SK-N-SH treated with all-trans-retinoic acid at 6 μM for 48 hours (cell line): Measurements from ENCODE around the gene GPC6.

Source experiments
- ATAC-seq: fragments of 200-7000 bp; cut with Tn5 transposase; 3 replicates; pipeline ENCODE4 v1.9.1; 2020; ENCODE audit warnings: mild to moderate bottlenecking, moderate library complexity
- ARNTL ChIP-seq: fragments of 450-650 bp; formaldehyde crosslinking; IDR thresholded peaks from 2 replicates; pipeline ENCODE4 v1.5.0; 2020; ENCODE audit warnings: low read depth, mild to moderate bottlenecking, moderate library complexity, borderline replicate concordance
- BACH2 ChIP-seq: fragments of 250-450 bp; sonication (Bioruptor Pico); IDR thresholded peaks from 2 replicates; pipeline ENCODE4 v1.9.0; 2021; ENCODE audit warnings: mild to moderate bottlenecking, borderline replicate concordance
- CSDC2 ChIP-seq: fragments of 250-450 bp; sonication (Bioruptor Pico); IDR thresholded peaks from 2 replicates; pipeline ENCODE4 v1.5.0; 2020; ENCODE audit warnings: mild to moderate bottlenecking, moderate library complexity
- CSRNP3 ChIP-seq: fragments of 250-450 bp; sonication (Bioruptor Pico); IDR thresholded peaks from 2 replicates; pipeline ENCODE4 v1.5.1; 2021; ENCODE audit warnings: mild to moderate bottlenecking, moderate library complexity
- ESRRG ChIP-seq: fragments of 250-450 bp; sonication (Bioruptor Pico); IDR thresholded peaks from 2 replicates; pipeline ENCODE4 v1.6.1; 2021; ENCODE audit warnings: mild to moderate bottlenecking
- GLIS3 ChIP-seq: fragments of 250-450 bp; sonication (Bioruptor Pico); IDR thresholded peaks from 2 replicates; pipeline ENCODE4 v1.5.0; 2020; ENCODE audit warnings: mild to moderate bottlenecking, moderate library complexity
- ISL1 ChIP-seq: fragments of 250-450 bp; sonication (Bioruptor Pico); IDR thresholded peaks from 2 replicates; pipeline ENCODE4 v2.1.2; 2022; ENCODE audit warnings: mild to moderate bottlenecking, moderate library complexity
- OSR1 ChIP-seq: fragments of 250-450 bp; sonication (Bioruptor Pico); IDR thresholded peaks from 2 replicates; pipeline ENCODE4 v1.8.0; 2022; ENCODE audit warnings: moderate library complexity, mild to moderate bottlenecking, inconsistent platforms
- PATZ1 ChIP-seq: fragments of 250-450 bp; sonication (Bioruptor Pico); IDR thresholded peaks from 2 replicates; pipeline ENCODE4 v1.8.0; 2020; ENCODE audit warnings: mild to moderate bottlenecking, moderate library complexity, borderline replicate concordance
- PPARA ChIP-seq: fragments of 250-450 bp; sonication (Bioruptor Pico); IDR thresholded peaks from 2 replicates; pipeline ENCODE4 v1.5.0; 2020; ENCODE audit warnings: mild to moderate bottlenecking, borderline replicate concordance
- RARB ChIP-seq: fragments of 250-450 bp; sonication (Bioruptor Pico); IDR thresholded peaks from 2 replicates; pipeline ENCODE4 v1.8.0; 2021; ENCODE audit warnings: mild to moderate bottlenecking, moderate library complexity
- SNAI2 ChIP-seq: fragments of 250-450 bp; sonication (Bioruptor Pico); IDR thresholded peaks from 2 replicates; pipeline ENCODE4 v1.5.0; 2020; ENCODE audit warnings: mild to moderate bottlenecking, moderate library complexity
- TCF4 ChIP-seq: fragments of 250-450 bp; sonication (Bioruptor Pico); IDR thresholded peaks from 2 replicates; pipeline ENCODE4 v1.8.0; 2021; ENCODE audit warnings: mild to moderate bottlenecking, moderate library complexity, borderline replicate concordance
- TOX ChIP-seq: fragments of 250-450 bp; sonication (Bioruptor Pico); IDR thresholded peaks from 2 replicates; pipeline ENCODE4 v1.8.0; 2021; ENCODE audit warnings: mild to moderate bottlenecking, moderate library complexity, borderline replicate concordance
- ZC3H10 ChIP-seq: fragments of 250-450 bp; sonication (Bioruptor Pico); IDR thresholded peaks from 2 replicates; pipeline ENCODE4 v1.5.1; 2021; ENCODE audit warnings: mild to moderate bottlenecking, moderate library complexity
- ZFP3 ChIP-seq: fragments of 250-450 bp; sonication (Bioruptor Pico); IDR thresholded peaks from 2 replicates; pipeline ENCODE4 v1.5.0; 2020; ENCODE audit warnings: mild to moderate bottlenecking, moderate library complexity
- ZFP30 ChIP-seq: fragments of 450-650 bp; formaldehyde crosslinking; IDR thresholded peaks from 2 replicates; pipeline ENCODE4 v1.5.0; 2022; ENCODE audit warnings: mild to moderate bottlenecking, moderate library complexity
- ZNF565 ChIP-seq: fragments of 450-650 bp; formaldehyde crosslinking; conservative IDR thresholded peaks from 2 replicates; pipeline ENCODE4 v1.5.0; 2020; ENCODE audit warnings: low read depth, mild to moderate bottlenecking, moderate library complexity
- ZNF70 ChIP-seq: fragments of 450-650 bp; formaldehyde crosslinking; IDR thresholded peaks from 2 replicates; pipeline ENCODE4 v1.5.0; 2020; ENCODE audit warnings: mild to moderate bottlenecking, moderate library complexity
- ZNF8 ChIP-seq: fragments of 450-650 bp; formaldehyde crosslinking; IDR thresholded peaks from 2 replicates; pipeline ENCODE4 v1.5.0; 2020; ENCODE audit warnings: mild to moderate bottlenecking, moderate library complexity
- TF ChIP-seq, protein P1 (sequence below): fragments of 250-450 bp; sonication (Bioruptor Pico); IDR thresholded peaks from 2 replicates; pipeline ENCODE4 v1.8.0; 2021; ENCODE audit warnings: low read depth, mild to moderate bottlenecking, moderate library complexity, borderline replicate concordance
- TF ChIP-seq, protein P2 (sequence below): fragments of 250-450 bp; sonication (Bioruptor Pico); IDR thresholded peaks from 2 replicates; pipeline ENCODE4 v1.5.0; 2020; ENCODE audit warnings: mild to moderate bottlenecking, moderate library complexity

The GPC6 gene

GRCh38 chr13:93460005-93460404, 233.4 kb downstream of the GPC6 start:
- TF ChIP-seq ZFP30 (CRISPR knock-in tag), result no peak
- TF ChIP-seq BACH2 (CRISPR knock-in tag), result no peak
- TF ChIP-seq, protein P1, sequence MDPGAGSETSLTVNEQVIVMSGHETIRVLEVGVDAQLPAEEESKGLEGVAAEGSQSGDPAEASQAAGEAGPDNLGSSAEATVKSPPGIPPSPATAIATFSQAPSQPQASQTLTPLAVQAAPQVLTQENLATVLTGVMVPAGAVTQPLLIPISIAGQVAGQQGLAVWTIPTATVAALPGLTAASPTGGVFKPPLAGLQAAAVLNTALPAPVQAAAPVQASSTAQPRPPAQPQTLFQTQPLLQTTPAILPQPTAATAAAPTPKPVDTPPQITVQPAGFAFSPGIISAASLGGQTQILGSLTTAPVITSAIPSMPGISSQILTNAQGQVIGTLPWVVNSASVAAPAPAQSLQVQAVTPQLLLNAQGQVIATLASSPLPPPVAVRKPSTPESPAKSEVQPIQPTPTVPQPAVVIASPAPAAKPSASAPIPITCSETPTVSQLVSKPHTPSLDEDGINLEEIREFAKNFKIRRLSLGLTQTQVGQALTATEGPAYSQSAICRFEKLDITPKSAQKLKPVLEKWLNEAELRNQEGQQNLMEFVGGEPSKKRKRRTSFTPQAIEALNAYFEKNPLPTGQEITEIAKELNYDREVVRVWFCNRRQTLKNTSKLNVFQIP, result no peak
- TF ChIP-seq ZNF8 (CRISPR knock-in tag), result no peak
- TF ChIP-seq ISL1, result no peak; the same call in 1 of the 2 replicates
- TF ChIP-seq ESRRG, result no peak
- TF ChIP-seq CSDC2 (CRISPR knock-in tag), result no peak
- no peak for TF ChIP-seq ZC3H10 (CRISPR knock-in tag)
- TF ChIP-seq TCF4 (CRISPR knock-in tag), result no peak
- TF ChIP-seq CSRNP3, result no peak
- TF ChIP-seq PPARA (CRISPR knock-in tag), result no peak
- no peak for TF ChIP-seq ZFP3 (CRISPR knock-in tag)
- no peak for TF ChIP-seq ARNTL (CRISPR knock-in tag)
- TF ChIP-seq, protein P2, sequence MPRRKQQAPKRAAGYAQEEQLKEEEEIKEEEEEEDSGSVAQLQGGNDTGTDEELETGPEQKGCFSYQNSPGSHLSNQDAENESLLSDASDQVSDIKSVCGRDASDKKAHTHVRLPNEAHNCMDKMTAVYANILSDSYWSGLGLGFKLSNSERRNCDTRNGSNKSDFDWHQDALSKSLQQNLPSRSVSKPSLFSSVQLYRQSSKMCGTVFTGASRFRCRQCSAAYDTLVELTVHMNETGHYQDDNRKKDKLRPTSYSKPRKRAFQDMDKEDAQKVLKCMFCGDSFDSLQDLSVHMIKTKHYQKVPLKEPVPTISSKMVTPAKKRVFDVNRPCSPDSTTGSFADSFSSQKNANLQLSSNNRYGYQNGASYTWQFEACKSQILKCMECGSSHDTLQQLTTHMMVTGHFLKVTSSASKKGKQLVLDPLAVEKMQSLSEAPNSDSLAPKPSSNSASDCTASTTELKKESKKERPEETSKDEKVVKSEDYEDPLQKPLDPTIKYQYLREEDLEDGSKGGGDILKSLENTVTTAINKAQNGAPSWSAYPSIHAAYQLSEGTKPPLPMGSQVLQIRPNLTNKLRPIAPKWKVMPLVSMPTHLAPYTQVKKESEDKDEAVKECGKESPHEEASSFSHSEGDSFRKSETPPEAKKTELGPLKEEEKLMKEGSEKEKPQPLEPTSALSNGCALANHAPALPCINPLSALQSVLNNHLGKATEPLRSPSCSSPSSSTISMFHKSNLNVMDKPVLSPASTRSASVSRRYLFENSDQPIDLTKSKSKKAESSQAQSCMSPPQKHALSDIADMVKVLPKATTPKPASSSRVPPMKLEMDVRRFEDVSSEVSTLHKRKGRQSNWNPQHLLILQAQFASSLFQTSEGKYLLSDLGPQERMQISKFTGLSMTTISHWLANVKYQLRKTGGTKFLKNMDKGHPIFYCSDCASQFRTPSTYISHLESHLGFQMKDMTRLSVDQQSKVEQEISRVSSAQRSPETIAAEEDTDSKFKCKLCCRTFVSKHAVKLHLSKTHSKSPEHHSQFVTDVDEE (CRISPR knock-in tag), result no peak
- no peak for TF ChIP-seq ZNF565 (CRISPR knock-in tag)
- no peak for TF ChIP-seq OSR1 (CRISPR knock-in tag)
- no peak for TF ChIP-seq ZNF70 (CRISPR knock-in tag)
- TF ChIP-seq GLIS3 (CRISPR knock-in tag), result no peak
- no peak for TF ChIP-seq PATZ1 (CRISPR knock-in tag)
- no peak for TF ChIP-seq RARB
- TF ChIP-seq, all 23 proteins: peak for 0
- ATAC-seq, result no peak

- TF ChIP-seq ISL1, result peak; percentile 86
- no peak for TF ChIP-seq TOX (CRISPR knock-in tag)
- no peak for TF ChIP-seq PATZ1 (CRISPR knock-in tag)
- TF ChIP-seq SNAI2 (CRISPR knock-in tag), result no peak
- TF ChIP-seq ARNTL (CRISPR knock-in tag), result no peak
- TF ChIP-seq ZNF8 (CRISPR knock-in tag), result no peak
- TF ChIP-seq TCF4 (CRISPR knock-in tag), result peak; percentile 67
- TF ChIP-seq, protein P2 (CRISPR knock-in tag), result peak; percentile 82; the same call in 1 of the 2 replicates
- TF ChIP-seq ZC3H10 (CRISPR knock-in tag), result no peak
- TF ChIP-seq CSDC2 (CRISPR knock-in tag), result no peak
- TF ChIP-seq OSR1 (CRISPR knock-in tag), result no peak
- no peak for TF ChIP-seq BACH2 (CRISPR knock-in tag)
- no peak for TF ChIP-seq RARB
- no peak; the same call in 2 of the 3 replicates for ATAC-seq
Observed at GRCh38 chr13:93462151-93462550, 235.5 kb downstream of the GPC6 start.
